ENCODE results near the gene PPFIA4. TPM values are rescaled to one million over a fixed set of nuclear protein-coding genes. Genes with fewer than 3 reads are reported as not detected.

Gene PPFIA4
- total and polyA plus RNA-seq, 7 donors: 8.3 to 99.8 (median 29.1) TPM

GRCh38 chr1:203045821-203046594 is 19.7 kb downstream of the PPFIA4 start:
- ATAC-seq (no peak), DNase-seq (no peak)
- Histone ChIP-seq H3K9me3 (no peaks in the 10 kb centered on the region), H3K4me3 (no peak overlapping the region), H3K36me3 (ENCODE audit: insufficient read depth in 1 of 2, low read depth in 1 of 2) (peaks cover 0 to 82% of the 10 kb centered on the region in 2 donors), H3K27me3 (ENCODE audit: insufficient read depth in 3 of 3, low read length in 2 of 3) (no peaks in the 10 kb centered on the region), H3K4me1 (peaks cover 14% of the 10 kb centered on the region), H3K27ac (no peak overlapping the region)
- TF ChIP-seq CTCF (IDR thresholded peaks at IDR 0.05): no peak
- 80 to 89% (median 86%) methylated on average over 16 of the region's 16 CpGs for WGBS, 3 donors
- intact Hi-C loops (cut with DNase I): no loop called here

- H3K4me1 ChIP-seq: peaks cover 10% of the 10 kb centered on the region
- no peaks in the 10 kb centered on the region for H3K9me3 ChIP-seq
- peaks cover 0 to 85% of the 10 kb centered on the region in 2 donors for H3K36me3 ChIP-seq (ENCODE audit: insufficient read depth in 1 of 2, low read depth in 1 of 2)
- ATAC-seq: no peak
- no peak overlapping the region for H3K27ac ChIP-seq
- H3K4me3 ChIP-seq: no peak overlapping the region
- DNase-seq: no peak
- no peaks in the 10 kb centered on the region for H3K27me3 ChIP-seq (ENCODE audit: insufficient read depth in 3 of 3, low read length in 2 of 3)
- TF ChIP-seq CTCF (IDR thresholded peaks at IDR 0.05): no peak
- WGBS, 3 donors: 67 to 74% (median 68%) methylated on average over 15 of the region's 15 CpGs
- intact Hi-C loops (cut with DNase I): no loop called here
These were observed 20.8 kb downstream of the PPFIA4 start for GRCh38 chr1:203046984-203047630.

- no peak for DNase-seq
- intact Hi-C loops (cut with DNase I): no loop called here
- Histone ChIP-seq H3K27ac (no peak overlapping the region), H3K9me3 (no peaks in the 10 kb centered on the region), H3K4me1 (peaks cover 7% of the 10 kb centered on the region), H3K36me3 (ENCODE audit: insufficient read depth in 1 of 2, low read depth in 1 of 2) (peaks cover 0 to 83% of the 10 kb centered on the region in 2 donors), H3K27me3 (ENCODE audit: insufficient read depth in 3 of 3, low read length in 2 of 3) (no peaks in the 10 kb centered on the region), H3K4me3 (no peak overlapping the region)
- no peak for ATAC-seq
- TF ChIP-seq CTCF (IDR thresholded peaks at IDR 0.05): no peak
- 82 to 93% (median 84%) methylated on average over 11 of the region's 11 CpGs for WGBS, 3 donors
These were observed 21.8 kb downstream of the PPFIA4 start for GRCh38 chr1:203048086-203048485.

- Histone ChIP-seq H3K27ac (no peak overlapping the region), H3K4me3 (no peak overlapping the region), H3K4me1 (peaks cover 7% of the 10 kb centered on the region), H3K9me3 (no peaks in the 10 kb centered on the region), H3K36me3 (ENCODE audit: insufficient read depth in 1 of 2, low read depth in 1 of 2) (peaks cover 0 to 83% of the 10 kb centered on the region in 2 donors), H3K27me3 (ENCODE audit: insufficient read depth in 3 of 3, low read length in 2 of 3) (no peaks in the 10 kb centered on the region)
- ATAC-seq (no peak), DNase-seq (no peak)
- intact Hi-C loops (cut with DNase I): no loop called here
- TF ChIP-seq CTCF (IDR thresholded peaks at IDR 0.05): no peak
- 86 to 88% (median 87%) methylated on average over 21 to 23 of the region's 23 CpGs for WGBS, 3 donors
These were observed 22.3 kb downstream of the PPFIA4 start for GRCh38 chr1:203048555-203049051.
